H9 (cell line): ENCODE measurements around the gene HTRA1. TPM values are rescaled to one million over a fixed set of nuclear protein-coding genes. Genes with fewer than 3 reads are reported as not detected.

ENCODE experiments used
- DNase-seq: peaks from one replicate; pipeline ENCODE4 v3.0.0-alpha.2; 2017
- H2AFZ ChIP-seq: one replicate; pipeline ENCODE4 v1.6.1; 2013; ENCODE audit warnings: mild to moderate bottlenecking, low read length, control low read depth, moderate library complexity
- H2AK5ac ChIP-seq: 2 replicates; pipeline ENCODE4 v1.6.1; 2013; ENCODE audit warnings: low read length, control low read depth, mixed read lengths; ENCODE audit not compliant: insufficient read length
- H2BK120ac ChIP-seq: one replicate; pipeline ENCODE4 v1.6.1; 2013; ENCODE audit warnings: low read depth, mild to moderate bottlenecking, low read length, control low read depth, inconsistent platforms; ENCODE audit not compliant: poor library complexity, severe bottlenecking
- H2BK12ac ChIP-seq: 2 replicates; pipeline ENCODE4 v1.6.1; 2013; ENCODE audit warnings: low read length, control low read depth, mixed read lengths, low read depth; ENCODE audit not compliant: insufficient read length
- H2BK15ac ChIP-seq: 2 replicates; pipeline ENCODE4 v1.6.1; 2013; ENCODE audit warnings: low read depth, low read length, control low read depth
- H2BK20ac ChIP-seq: one replicate; pipeline ENCODE4 v1.6.1; 2013; ENCODE audit warnings: low read depth, mild to moderate bottlenecking, low read length, control low read depth, inconsistent platforms; ENCODE audit not compliant: poor library complexity, severe bottlenecking
- H2BK5ac ChIP-seq: 2 replicates; pipeline ENCODE4 v1.6.1; 2013; ENCODE audit warnings: low read length, control low read depth, mixed read lengths; ENCODE audit not compliant: insufficient read length
- H3K14ac ChIP-seq: 2 replicates; pipeline ENCODE4 v1.6.1; 2013; ENCODE audit warnings: low read length, control low read depth; ENCODE audit not compliant: insufficient read depth
- H3K18ac ChIP-seq: 2 replicates; pipeline ENCODE4 v1.6.1; 2013; ENCODE audit warnings: low read depth, mild to moderate bottlenecking, mixed read lengths, low read length, control low read depth; ENCODE audit not compliant: insufficient read length
- H3K23ac ChIP-seq: 2 replicates; pipeline ENCODE4 v1.6.1; 2013; ENCODE audit warnings: low read length, control low read depth, mixed read lengths, low read depth; ENCODE audit not compliant: insufficient read length
- H3K23me2 ChIP-seq: 2 replicates; pipeline ENCODE4 v1.6.1; 2013; ENCODE audit warnings: low read depth, mild to moderate bottlenecking, mixed read lengths, low read length, control low read depth; ENCODE audit not compliant: insufficient read length, poor library complexity, severe bottlenecking
- H3K27ac ChIP-seq: 2 replicates; pipeline ENCODE4 v1.5.1; 2013; ENCODE audit warnings: low read length, control low read depth, mixed read lengths, low read depth; ENCODE audit not compliant: insufficient read length
- H3K27me3 ChIP-seq: 2 replicates; pipeline ENCODE4 v1.6.1; 2013; ENCODE audit warnings: low read length, control low read depth, inconsistent platforms; ENCODE audit not compliant: insufficient read depth
- H3K4ac ChIP-seq: 2 replicates; pipeline ENCODE4 v1.6.1; 2013; ENCODE audit warnings: low read depth, mild to moderate bottlenecking, control low read depth, inconsistent platforms, low read length, moderate library complexity
- H3K4me1 ChIP-seq: 2 replicates; pipeline ENCODE4 v1.6.1; 2013; ENCODE audit warnings: low read length, control low read depth, inconsistent platforms; ENCODE audit not compliant: insufficient read depth
- H3K4me2 ChIP-seq: 2 replicates; pipeline ENCODE4 v1.6.1; 2013; ENCODE audit warnings: low read length, control low read depth, mixed read lengths; ENCODE audit not compliant: insufficient read length, insufficient read depth
- H3K56ac ChIP-seq: 2 replicates; pipeline ENCODE4 v1.6.1; 2013; ENCODE audit warnings: low read depth, mild to moderate bottlenecking, mixed read lengths, low read length, control low read depth; ENCODE audit not compliant: insufficient read length
- H3K79me1 ChIP-seq: 2 replicates; pipeline ENCODE4 v1.6.1; 2013; ENCODE audit warnings: low read depth, mild to moderate bottlenecking, moderate library complexity, low read length, control low read depth, inconsistent platforms; ENCODE audit not compliant: insufficient read depth, poor library complexity, severe bottlenecking
- H3K79me2 ChIP-seq: 2 replicates; pipeline ENCODE4 v1.6.1; 2013; ENCODE audit warnings: low read length, control low read depth, inconsistent platforms; ENCODE audit not compliant: insufficient read depth
- H3K9ac ChIP-seq: 2 replicates; pipeline ENCODE4 v1.6.1; 2013; ENCODE audit warnings: low read length, control low read depth, mixed read lengths; ENCODE audit not compliant: insufficient read length; ENCODE audit errors: extremely low read depth
- H3K9me3 ChIP-seq: one replicate; pipeline ENCODE4 v1.6.1; 2013; ENCODE audit warnings: low read depth, low read length, inconsistent platforms; ENCODE audit not compliant: control insufficient read depth
- H3T11ph ChIP-seq: one replicate; pipeline ENCODE4 v1.6.1; 2013; ENCODE audit warnings: mild to moderate bottlenecking, low read length, control low read depth, inconsistent platforms
- H4K20me1 ChIP-seq: one replicate; pipeline ENCODE4 v1.6.1; 2013; ENCODE audit not compliant: control insufficient read depth, insufficient read length, insufficient read depth
- H4K5ac ChIP-seq: 2 replicates; pipeline ENCODE4 v1.6.1; 2013; ENCODE audit warnings: low read depth, mild to moderate bottlenecking, mixed read lengths, low read length, control low read depth; ENCODE audit not compliant: insufficient read length
- H4K8ac ChIP-seq: replicated peaks from 2 replicates; pipeline ENCODE4 v1.6.1; 2013; ENCODE audit warnings: low read length, control low read depth, mixed read lengths, low read depth; ENCODE audit not compliant: insufficient read length
- H4K91ac ChIP-seq: 2 replicates; pipeline ENCODE4 v1.6.1; 2013; ENCODE audit warnings: low read depth, mild to moderate bottlenecking, moderate library complexity, mixed read lengths, low read length, control low read depth; ENCODE audit not compliant: insufficient read length
- H3K27ac Mint-ChIP-seq, 3 experiments: 2 replicates in 2 of 3; 3 replicates in 1 of 3; pipeline ENCODE4 v1.8.0; 2020 to 2021; ENCODE audit warnings: mixed read lengths in 3 of 3, mild to moderate bottlenecking in 1 of 3, moderate library complexity in 1 of 3
- H3K27me3 Mint-ChIP-seq: 2 replicates; pipeline ENCODE4 v1.8.0; 2021; ENCODE audit warnings: low read depth, mild to moderate bottlenecking, moderate library complexity, mixed read lengths
- H3K36me3 Mint-ChIP-seq, 3 experiments: 2 replicates in 2 of 3; 3 replicates in 1 of 3; pipeline ENCODE4 v1.8.0; 2020 to 2021; ENCODE audit warnings: low read depth in 3 of 3, mixed read lengths in 3 of 3; ENCODE audit not compliant: insufficient read depth in 1 of 3
- H3K4me1 Mint-ChIP-seq, 2 experiments: 2 replicates each; pipeline ENCODE4 v1.8.0; 2020; ENCODE audit warnings: mixed read lengths in 2 of 2
- H3K4me3 Mint-ChIP-seq, 2 experiments: 2 replicates in 1 of 2; 3 replicates in 1 of 2; pipeline ENCODE4 v1.8.0; 2020 to 2021; ENCODE audit warnings: mild to moderate bottlenecking in 2 of 2, mixed read lengths in 2 of 2, moderate library complexity in 1 of 2
- H3K9me3 Mint-ChIP-seq, 2 experiments: 2 replicates in 1 of 2; 3 replicates in 1 of 2; pipeline ENCODE4 v1.8.0; 2020; ENCODE audit warnings: mild to moderate bottlenecking in 2 of 2, mixed read lengths in 2 of 2, moderate library complexity in 1 of 2
- WGBS: extraction: QIAGEN DNeasy Blood & Tissue Kit; methylation state at CpG from one replicate; pipeline ENCODE4 v1.1.7; 2013; ENCODE audit warnings: missing lambda C conversion rate, low lambda C conversion rate, mixed read lengths; ENCODE audit not compliant: insufficient read length; ENCODE audit errors: extremely low coverage; 5-methylcytosine and 5-hydroxymethylcytosine counted together
- total RNA-seq: library from RNA; stranded (reverse); gene quantifications from 2 replicates; pipeline ENCODE4 v1.2.1, GENCODE V29; 2021
- TF ChIP-seq, protein P1 (sequence below): fragments of 200-600 bp; sonication (generic); conservative IDR thresholded peaks from 3 replicates; pipeline ENCODE4 v1.8.0; 2021; ENCODE audit warnings: antibody characterized with exemption, mild to moderate bottlenecking

The HTRA1 gene
- total RNA-seq, 1 experiment from 2014 or later, result 11.1 TPM

DNA sequence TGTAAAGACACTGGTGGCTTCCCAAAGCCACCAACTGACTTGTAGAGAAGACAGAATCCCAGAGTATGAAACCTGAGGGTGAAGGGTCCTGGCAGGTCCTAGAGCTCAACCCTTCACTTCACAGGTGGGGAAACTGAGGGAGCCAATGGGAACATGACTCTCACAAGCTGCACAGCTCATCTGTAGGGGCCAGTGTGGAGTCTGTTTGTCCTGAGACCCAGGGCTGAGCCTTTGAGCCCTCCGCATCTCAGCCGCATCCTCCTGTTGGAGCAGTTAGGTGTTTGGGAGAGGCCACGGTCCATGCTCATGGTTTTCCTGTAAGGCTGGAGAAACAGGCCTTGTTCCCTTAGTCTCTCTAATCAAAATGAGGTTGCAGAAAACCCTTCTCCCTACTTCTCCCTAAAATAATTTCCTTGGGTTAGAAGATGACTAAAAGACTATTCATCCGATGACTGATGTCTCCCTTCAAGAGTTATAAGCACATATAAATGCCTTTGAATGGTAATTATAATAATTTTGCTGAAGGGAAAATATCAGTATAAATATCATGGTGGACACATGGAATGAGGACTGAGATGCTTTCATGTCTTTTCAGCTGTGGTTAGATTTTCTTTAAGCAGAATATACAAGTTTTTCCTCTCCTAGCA, 10.3 kb downstream of the HTRA1 start:
- no peaks in the 10 kb centered on the region for H3K79me2 ChIP-seq

More for the DNA sequence above, 10.3 kb downstream of the HTRA1 start:
- Histone ChIP-seq H3K4me2 (no peak overlapping the region), H2BK5ac (no peak overlapping the region), H3K4ac (no peak overlapping the region), H3K14ac (no peak overlapping the region), H2BK12ac (no peak overlapping the region), H3K4me1 (peaks cover 7% of the 10 kb centered on the region; the same call in 1 of the 2 replicates), H4K20me1 (no peaks in the 10 kb centered on the region), H2BK20ac (no peak overlapping the region), H2AK5ac (no peak overlapping the region), H2AFZ (no peak overlapping the region), H3K27me3 (no peaks in the 10 kb centered on the region), H3K27ac (no peak overlapping the region), H2BK15ac (no peak overlapping the region), H3K9me3 (no peaks in the 10 kb centered on the region), H4K5ac (no peak overlapping the region), H3K9ac (no peak overlapping the region), H3K23me2 (no peaks in the 10 kb centered on the region), H3K23ac (no peak overlapping the region), H4K8ac (no peak overlapping the region), H2BK120ac (no peak overlapping the region), H3K18ac (no peak overlapping the region), H3K56ac (no peak overlapping the region), H3T11ph (no peak overlapping the region), H3K79me1 (no peaks in the 10 kb centered on the region), H4K91ac (no peak overlapping the region)
- H3K36me3 Mint-ChIP-seq, result no peaks in the 10 kb centered on the region
- H3K27me3 Mint-ChIP-seq, result peaks cover 17% of the 10 kb centered on the region
- WGBS, result no CpG with 5 or more reads among the region's 4 CpGs
- no peak overlapping the region for H3K4me3 Mint-ChIP-seq
- H3K4me1 Mint-ChIP-seq, result peaks cover 29 to 33% of the 10 kb centered on the region in 2 experiments
- no peaks in the 10 kb centered on the region for H3K9me3 Mint-ChIP-seq
- no peak overlapping the region for H3K27ac Mint-ChIP-seq
- no peak for DNase-seq
- TF ChIP-seq, protein P1, sequence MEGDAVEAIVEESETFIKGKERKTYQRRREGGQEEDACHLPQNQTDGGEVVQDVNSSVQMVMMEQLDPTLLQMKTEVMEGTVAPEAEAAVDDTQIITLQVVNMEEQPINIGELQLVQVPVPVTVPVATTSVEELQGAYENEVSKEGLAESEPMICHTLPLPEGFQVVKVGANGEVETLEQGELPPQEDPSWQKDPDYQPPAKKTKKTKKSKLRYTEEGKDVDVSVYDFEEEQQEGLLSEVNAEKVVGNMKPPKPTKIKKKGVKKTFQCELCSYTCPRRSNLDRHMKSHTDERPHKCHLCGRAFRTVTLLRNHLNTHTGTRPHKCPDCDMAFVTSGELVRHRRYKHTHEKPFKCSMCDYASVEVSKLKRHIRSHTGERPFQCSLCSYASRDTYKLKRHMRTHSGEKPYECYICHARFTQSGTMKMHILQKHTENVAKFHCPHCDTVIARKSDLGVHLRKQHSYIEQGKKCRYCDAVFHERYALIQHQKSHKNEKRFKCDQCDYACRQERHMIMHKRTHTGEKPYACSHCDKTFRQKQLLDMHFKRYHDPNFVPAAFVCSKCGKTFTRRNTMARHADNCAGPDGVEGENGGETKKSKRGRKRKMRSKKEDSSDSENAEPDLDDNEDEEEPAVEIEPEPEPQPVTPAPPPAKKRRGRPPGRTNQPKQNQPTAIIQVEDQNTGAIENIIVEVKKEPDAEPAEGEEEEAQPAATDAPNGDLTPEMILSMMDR, result no peak
